Hepatocyte (in vitro differentiated cells): ENCODE data around the gene GRIA1. TPM values are rescaled to one million over a fixed set of nuclear protein-coding genes. Genes with fewer than 3 reads are reported as not detected.

Experiments
- DNase-seq: peaks from one replicate; pipeline ENCODE4 v3.0.0-alpha.2; 2016; ENCODE audit warnings: low spot score
- H2AFZ ChIP-seq: fragments of 200-600 bp; sonication (generic); 2 replicates; pipeline ENCODE4 v1.6.0; 2016; ENCODE audit warnings: antibody characterized with exemption, mild to moderate bottlenecking
- H3K27ac ChIP-seq: fragments of 200-600 bp; sonication (generic); 2 replicates; pipeline ENCODE4 v1.5.1; 2016; ENCODE audit warnings: mild to moderate bottlenecking
- H3K27me3 ChIP-seq: fragments of 200-600 bp; sonication (generic); 2 replicates; pipeline ENCODE4 v1.6.1; 2016
- H3K36me3 ChIP-seq: fragments of 200-600 bp; sonication (generic); replicated peaks from 2 replicates; pipeline ENCODE4 v1.5.1; 2016; ENCODE audit warnings: low read depth; ENCODE audit not compliant: insufficient read depth
- H3K4me1 ChIP-seq: fragments of 200-600 bp; sonication (generic); 2 replicates; pipeline ENCODE4 v1.5.1; 2016; ENCODE audit warnings: mild to moderate bottlenecking, moderate library complexity; ENCODE audit not compliant: insufficient read depth
- H3K4me2 ChIP-seq: fragments of 200-600 bp; sonication (generic); 2 replicates; pipeline ENCODE4 v1.6.0; 2016
- H3K4me3 ChIP-seq: fragments of 200-600 bp; sonication (generic); 2 replicates; pipeline ENCODE4 v1.5.1; 2016; ENCODE audit warnings: mild to moderate bottlenecking
- H3K79me2 ChIP-seq: fragments of 200-600 bp; sonication (generic); 2 replicates; pipeline ENCODE4 v1.6.0; 2017; ENCODE audit warnings: mild to moderate bottlenecking
- H3K9me2 ChIP-seq: fragments of 200-600 bp; sonication (generic); replicated peaks from 2 replicates; pipeline ENCODE4 v1.6.0; 2017; ENCODE audit warnings: mild to moderate bottlenecking; ENCODE audit not compliant: insufficient read depth
- H3K9me3 ChIP-seq: fragments of 200-600 bp; sonication (generic); 2 replicates; pipeline ENCODE4 v1.5.1; 2016; ENCODE audit warnings: low read depth, mild to moderate bottlenecking
- H4K20me1 ChIP-seq: fragments of 200-600 bp; sonication (generic); 2 replicates; pipeline ENCODE4 v1.6.0; 2016; ENCODE audit warnings: mild to moderate bottlenecking; ENCODE audit not compliant: insufficient read depth, poor library complexity, severe bottlenecking
- CTCF ChIP-seq: fragments of 200-600 bp; sonication (generic); IDR thresholded peaks from 2 replicates; pipeline ENCODE4 v1.5.1; 2016; ENCODE audit warnings: antibody characterized with exemption, mild to moderate bottlenecking; ENCODE audit not compliant: poor library complexity
- EZH2 ChIP-seq: fragments of 200-600 bp; sonication (generic); IDR thresholded peaks from 2 replicates; pipeline ENCODE4 v1.6.1; 2016; ENCODE audit warnings: antibody characterized with exemption, mild to moderate bottlenecking, borderline replicate concordance
- EZH2phosphoT487 ChIP-seq: fragments of 200-600 bp; sonication (generic); IDR thresholded peaks from one replicate; pipeline ENCODE4 v1.6.1; 2018; ENCODE audit warnings: antibody characterized with exemption, mild to moderate bottlenecking, low read depth, moderate library complexity; ENCODE audit not compliant: unreplicated experiment, severe bottlenecking
- WGBS: methylation state at CpG from one replicate; pipeline ENCODE4 v1.1.6; 2016; ENCODE audit warnings: low lambda C conversion rate; ENCODE audit errors: missing lambda C conversion rate; 5-methylcytosine and 5-hydroxymethylcytosine counted together
- polyA plus RNA-seq: library from polyadenylated mRNA; unstranded; fragments of >200 nt; fragmentation: Nextera tagmentation; extraction: Ambion mirVana; gene quantifications from 2 replicates; pipeline ENCODE4 v1.2.1, GENCODE V29; 2016
- total RNA-seq: library from RNA; depleted of rRNA; stranded (reverse); fragments of >200 nt; gene quantifications from 2 replicates; pipeline ENCODE4 v1.2.3, GENCODE V29; 2014

The GRIA1 gene
- total and polyA plus RNA-seq, 2 experiments from 2014 or later, result 0.29 to 0.50 TPM

- TF ChIP-seq EZH2, result no peak
- TF ChIP-seq EZH2phosphoT487, result no peak
- TF ChIP-seq CTCF, result no peak
- WGBS, result 61% methylated on average over 3 of the region's 3 CpGs
- Histone ChIP-seq H3K27me3 (peaks cover 18% of the 10 kb centered on the region), H2AFZ (no peak overlapping the region), H3K4me1 (peaks cover 4% of the 10 kb centered on the region), H3K36me3 (no peaks in the 10 kb centered on the region), H3K4me2 (no peak overlapping the region), H4K20me1 (no peaks in the 10 kb centered on the region), H3K9me3 (no peaks in the 10 kb centered on the region), H3K4me3 (no peak overlapping the region), H3K27ac (no peak overlapping the region), H3K9me2 (no peaks in the 10 kb centered on the region), H3K79me2 (no peaks in the 10 kb centered on the region)
- no peak for DNase-seq
These were observed 859 bp upstream of the GRIA1 start for GRCh38 chr5:153489611-153490010.

GRCh38 chr5:153491038-153491744 is 721 bp downstream of the GRIA1 start:
- H3K9me2 ChIP-seq, result no peaks in the 10 kb centered on the region
- H3K36me3 ChIP-seq, result no peaks in the 10 kb centered on the region
- no peaks in the 10 kb centered on the region for H3K79me2 ChIP-seq
- H3K27ac ChIP-seq, result no peak overlapping the region
- peaks cover 18% of the 10 kb centered on the region for H3K27me3 ChIP-seq
- DNase-seq, result no peak
- peak overlapping the region; percentile 69 for H2AFZ ChIP-seq
- no peak overlapping the region for H3K4me3 ChIP-seq
- TF ChIP-seq EZH2phosphoT487 (no peak), CTCF (no peak), EZH2 (no peak)
- H3K4me1 ChIP-seq, result peaks cover 4% of the 10 kb centered on the region
- no peaks in the 10 kb centered on the region for H4K20me1 ChIP-seq
- peak overlapping the region; percentile 89 for H3K4me2 ChIP-seq
- no peaks in the 10 kb centered on the region for H3K9me3 ChIP-seq
- WGBS, result 50% methylated on average over 14 of the region's 14 CpGs

GRCh38 chr5:153491856-153492255 is 1.4 kb downstream of the GRIA1 start:
- Histone ChIP-seq H3K79me2 (no peaks in the 10 kb centered on the region), H3K4me1 (peaks cover 4% of the 10 kb centered on the region), H3K4me3 (no peak overlapping the region), H4K20me1 (no peaks in the 10 kb centered on the region), H3K9me2 (no peaks in the 10 kb centered on the region), H3K36me3 (no peaks in the 10 kb centered on the region), H3K27me3 (peaks cover 18% of the 10 kb centered on the region), H3K4me2 (peak overlapping the region; percentile 89), H3K27ac (no peak overlapping the region), H2AFZ (no peak overlapping the region), H3K9me3 (no peaks in the 10 kb centered on the region)
- TF ChIP-seq CTCF (no peak), EZH2phosphoT487 (no peak), EZH2 (no peak)
- DNase-seq, result no peak
- 88% methylated on average over 8 of the region's 8 CpGs for whole genome bisulfite sequencing
